ENCODE results near the gene RHOF. TPM values are rescaled to one million over a fixed set of nuclear protein-coding genes. Genes with fewer than 3 reads are reported as not detected.

RHOF gene
- total and polyA plus RNA-seq, 2 of the 8 experiments (the other 6 are each of a cell fraction or from before 2014, with no cell fraction given) = 23.8 to 31.9 TPM

DNA sequence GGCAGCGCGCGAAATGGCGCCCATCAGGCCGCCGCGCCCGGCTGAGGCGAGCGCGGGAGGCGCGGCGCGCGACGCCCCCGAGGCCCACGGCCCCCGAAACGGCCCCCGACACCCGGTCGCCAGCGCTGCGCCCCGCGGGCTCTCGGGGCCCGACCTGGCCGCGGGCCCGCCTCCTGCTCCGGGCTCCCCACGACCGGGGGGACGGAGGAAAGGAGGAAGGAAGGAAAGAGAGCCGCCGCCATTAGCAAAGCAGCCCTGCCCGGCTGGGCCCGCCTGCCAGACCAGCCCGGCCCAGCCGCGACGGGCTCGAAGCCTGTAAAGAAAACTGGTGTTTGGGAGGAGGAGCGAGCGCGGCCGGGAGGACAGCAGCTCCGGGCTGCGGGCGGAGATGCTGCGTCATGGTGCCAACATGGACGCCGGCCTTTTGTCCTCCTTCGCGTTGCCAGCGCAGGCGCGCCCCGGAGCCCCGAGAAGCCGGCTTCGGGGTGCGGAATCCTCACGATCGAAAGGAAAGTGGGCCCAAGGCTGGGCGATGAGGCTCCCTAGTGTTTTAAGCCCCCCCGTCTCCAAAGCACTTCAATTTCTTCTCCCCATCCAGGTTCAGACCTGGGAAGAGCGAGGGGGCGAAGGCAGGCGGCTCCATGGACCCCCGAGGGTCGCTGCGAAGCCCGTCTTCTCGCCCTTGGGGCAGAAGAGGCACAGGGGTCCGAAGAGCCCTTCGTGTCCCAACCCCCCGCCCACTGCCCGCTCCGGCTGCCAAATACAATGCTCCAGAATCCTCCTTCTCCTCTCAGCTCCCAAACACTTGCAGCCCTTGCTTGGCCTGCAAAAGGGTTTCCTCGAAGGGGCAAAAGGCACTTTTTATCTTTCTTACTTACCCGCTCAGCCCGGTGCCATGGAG, 7.5 kb upstream of the RHOF start:
- H3K79me2 ChIP-seq (ENCODE audit: control insufficient read depth in 1 of 2, insufficient read depth in 2 of 2, low read length in 2 of 2) = peaks cover 0 to 44% of the 10 kb centered on the region in 2 experiments; a peak in 2 of 4 replicates
- peaks cover 13% of the 10 kb centered on the region for H3K79me1 ChIP-seq (ENCODE audit: low read depth, low read length)
- H4K91ac ChIP-seq (replicated peaks; ENCODE audit: insufficient read length, low read length) = peak overlapping the region; percentile 75
- H3K27me3 ChIP-seq (replicated peaks in 1 of 4; ENCODE audit: control insufficient read depth in 3 of 4, extremely low read depth in 1 of 4, insufficient read depth in 3 of 4, low read length in 3 of 4) = no peaks in the 10 kb centered on the region
- peak overlapping the region; percentile 51 for H2BK120ac ChIP-seq (replicated peaks; ENCODE audit: low read depth, low read length)
- H3K9ac ChIP-seq (replicated peaks in 1 of 4; ENCODE audit: extremely low read depth in 1 of 4, low read depth in 3 of 4, low read length in 3 of 4) = peak overlapping the region; percentile 93 to 100 (median 98)
- H2BK20ac ChIP-seq (ENCODE audit: low read length) = no peak overlapping the region
- 3% methylated on average over 43 of the region's 86 CpGs; no CpG with 5 or more reads in 1 of the 2 experiments for WGBS, 2 experiments (ENCODE audit: extremely low coverage in 1 of 2, insufficient coverage in 1 of 2, insufficient read length in 1 of 2, insufficient replicate concordance in 2 of 2, low coverage in 1 of 2, low lambda C conversion rate in 2 of 2, missing lambda C conversion rate in 1 of 2)
- H4K20me1 ChIP-seq (replicated peaks in 1 of 2; ENCODE audit: control insufficient read depth in 1 of 2, insufficient read depth in 2 of 2, low read length in 2 of 2) = peaks cover 7 to 12% of the 10 kb centered on the region in 2 experiments
- H2AK5ac ChIP-seq (ENCODE audit: low read depth, low read length) = peak overlapping the region; percentile 69; the same call in 1 of the 2 replicates
- H4K5ac ChIP-seq (ENCODE audit: insufficient read length, low read depth, low read length) = peak overlapping the region; percentile 81
- H3K36me3 ChIP-seq (ENCODE audit: control insufficient read depth in 2 of 4, insufficient read depth in 4 of 4, low read length in 3 of 4) = peaks cover 0 to 15% (median 1%) of the 10 kb centered on the region in 4 experiments; a peak in 3 of 8 replicates
- H3K14ac ChIP-seq (ENCODE audit: insufficient read length) = no peak overlapping the region
- H3K4me2 ChIP-seq (ENCODE audit: insufficient read depth in 1 of 2, low read depth in 2 of 2, low read length in 2 of 2) = peak overlapping the region; percentile 83 to 92
- peak overlapping the region; percentile 41; the same call in 1 of the 2 replicates for H2BK12ac ChIP-seq (ENCODE audit: low read depth, low read length)
- H3K23me2 ChIP-seq (ENCODE audit: low read depth, low read length) = peaks cover 29% of the 10 kb centered on the region
- H2BK15ac ChIP-seq (ENCODE audit: low read length) = no peak overlapping the region
- H3K9me3 ChIP-seq (ENCODE audit: insufficient read depth in 2 of 2, low read depth in 1 of 2, low read length in 1 of 2) = no peaks in the 10 kb centered on the region
- no peak for DNase-seq (ENCODE audit: low read depth in 1 of 2, low spot score in 2 of 2)
- H3K4me1 ChIP-seq (replicated peaks in 1 of 4; ENCODE audit: control insufficient read depth in 3 of 4, insufficient read depth in 4 of 4, low read length in 3 of 4) = peaks cover 11 to 32% (median 22%) of the 10 kb centered on the region in 4 experiments
- H3K4me3 ChIP-seq (ENCODE audit: extremely low read depth in 1 of 4, insufficient read depth in 2 of 4, low read depth in 3 of 4, low read length in 4 of 4) = peak overlapping the region; percentile 70 to 88 (median 81)
- peak overlapping the region; percentile 100 for H4K8ac ChIP-seq (ENCODE audit: extremely low read depth, insufficient read depth, low read length)
- no peak for FAIRE-seq
- H2BK5ac ChIP-seq (ENCODE audit: low read depth, low read length) = peak overlapping the region; percentile 96
- peak overlapping the region; percentile 97 for H3K27ac ChIP-seq (ENCODE audit: low read depth, low read length)
- peak overlapping the region; percentile 93 for H3K56ac ChIP-seq (replicated peaks; ENCODE audit: insufficient read length, low read depth, low read length)
- peak overlapping the region; percentile 95 for H3K4ac ChIP-seq (replicated peaks; ENCODE audit: insufficient read length, low read depth, low read length)
- ChIA-PET CTCF (ENCODE audit: partially characterized antibody) (interaction anchor here (0.6 to 10.3 kb wide), 7 partner anchors 7 to 134 kb away, joined by 3 to 363 read pairs (median 6); partner anchors contain the start of genes PSMD9 and SETD1B), POLR2A (ENCODE audit: partially characterized antibody) (interaction anchor here (0.6 to 34.9 kb wide), 28 partner anchors 1 to 324 kb away, joined by 3 to 958 read pairs (median 3); partner anchors contain the start of genes CFAP251, ORAI1, PSMD9 and RHOF)
- no peak overlapping the region for H2AFZ ChIP-seq (ENCODE audit: low read length)
- peak overlapping the region; percentile 72 for H3K18ac ChIP-seq (ENCODE audit: extremely low read depth, low read length)
- H3K23ac ChIP-seq (ENCODE audit: insufficient read length) = no peak overlapping the region
- TF ChIP-seq PHF8 (conservative IDR thresholded peaks at IDR 0.05; ENCODE audit: low read depth, low read length) = peak; percentile 23; the same call in 1 of the 2 replicates
- no peak for TF ChIP-seq SRF (IDR thresholded peaks at IDR 0.05; ENCODE audit: low read depth, low read length)
- TF ChIP-seq TAF7 (optimal IDR thresholded peaks at IDR 0.05; ENCODE audit: borderline replicate concordance, low read depth, low read length) = peak; percentile 85
- TF ChIP-seq TBP (IDR thresholded peaks at IDR 0.05; ENCODE audit: low read depth, low read length) = peak; percentile 74
- TF ChIP-seq, protein P1, sequence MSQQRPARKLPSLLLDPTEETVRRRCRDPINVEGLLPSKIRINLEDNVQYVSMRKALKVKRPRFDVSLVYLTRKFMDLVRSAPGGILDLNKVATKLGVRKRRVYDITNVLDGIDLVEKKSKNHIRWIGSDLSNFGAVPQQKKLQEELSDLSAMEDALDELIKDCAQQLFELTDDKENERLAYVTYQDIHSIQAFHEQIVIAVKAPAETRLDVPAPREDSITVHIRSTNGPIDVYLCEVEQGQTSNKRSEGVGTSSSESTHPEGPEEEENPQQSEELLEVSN (IDR thresholded peaks at IDR 0.05) = no peak
- peak; percentile 95 for TF ChIP-seq POLR2AphosphoS5 (IDR thresholded peaks at IDR 0.05; ENCODE audit: low read depth, low read length)
- peak; percentile 85 for TF ChIP-seq MAFK (IDR thresholded peaks at IDR 0.05; ENCODE audit: low read depth, low read length)
- peak; percentile 89 for TF ChIP-seq TAF1 (IDR thresholded peaks at IDR 0.05; ENCODE audit: low read depth, low read length)
- peak; percentile 94 for TF ChIP-seq YY1 (IDR thresholded peaks at IDR 0.05; ENCODE audit: low read depth, low read length)
- TF ChIP-seq POLR2A (IDR thresholded peaks at IDR 0.05; ENCODE audit: control extremely low read depth in 1 of 2, low read depth in 2 of 2, low read length in 2 of 2) = peak in 1 of 2 experiments; percentile 86; a peak in 2 of 3 replicates
- TF ChIP-seq ASH2L (IDR thresholded peaks at IDR 0.05; ENCODE audit: low read length) = peak; percentile 13
